GM12878 (cell line): ENCODE results near the gene INTS6. TPM values are rescaled to one million over a fixed set of nuclear protein-coding genes. Genes with fewer than 3 reads are reported as not detected.

Experiments
- ATF2 ChIP-seq: IDR thresholded peaks from 2 replicates; pipeline ENCODE4 v1.6.1; 2012; ENCODE audit warnings: low read length, inconsistent platforms
- CBX3 ChIP-seq: fragments of 200-600 bp; sonication (generic); IDR thresholded peaks from 2 replicates; pipeline ENCODE4 v1.6.1; 2016; ENCODE audit warnings: low read depth, borderline replicate concordance
- E4F1 ChIP-seq: fragments of 450-650 bp; IDR thresholded peaks from 2 replicates; pipeline ENCODE4 v1.6.1; 2018; ENCODE audit warnings: borderline replicate concordance, mild to moderate bottlenecking; ENCODE audit not compliant: partially characterized antibody
- FOXM1 ChIP-seq: IDR thresholded peaks from 2 replicates; pipeline ENCODE4 v1.6.1; 2012; ENCODE audit warnings: low read depth, mild to moderate bottlenecking, inconsistent platforms, low read length, moderate library complexity
- IRF3 ChIP-seq: fragments of 450-650 bp; IDR thresholded peaks from 2 replicates; pipeline ENCODE4 v1.6.1; 2014; ENCODE audit warnings: mild to moderate bottlenecking
- NFXL1 ChIP-seq: fragments of 450-650 bp; IDR thresholded peaks from 2 replicates; pipeline ENCODE4 v1.6.1; 2017; ENCODE audit warnings: antibody characterized with exemption, mild to moderate bottlenecking, borderline replicate concordance
- NKRF ChIP-seq: fragments of 450-650 bp; conservative IDR thresholded peaks from 2 replicates; pipeline ENCODE4 v1.6.1; 2017; ENCODE audit warnings: mild to moderate bottlenecking, moderate library complexity
- NR2C1 ChIP-seq: fragments of 450-650 bp; IDR thresholded peaks from 2 replicates; pipeline ENCODE4 v1.6.1; 2017; ENCODE audit warnings: antibody characterized with exemption, mild to moderate bottlenecking, moderate library complexity
- PAX8 ChIP-seq: fragments of 450-650 bp; IDR thresholded peaks from 2 replicates; pipeline ENCODE4 v1.6.1; 2017; ENCODE audit warnings: mild to moderate bottlenecking, moderate library complexity
- PBX3 ChIP-seq: IDR thresholded peaks from 2 replicates; pipeline ENCODE4 v1.6.1; 2011; ENCODE audit warnings: mild to moderate bottlenecking, low read depth, low read length, moderate library complexity; ENCODE audit not compliant: insufficient replicate concordance
- POLR2AphosphoS2 ChIP-seq: IDR thresholded peaks from 2 replicates; pipeline ENCODE4 v1.6.1; 2011; ENCODE audit warnings: low read depth, mild to moderate bottlenecking, low read length, improper control_type of control experiment, moderate library complexity
- RAD21 ChIP-seq: IDR thresholded peaks from 2 replicates; pipeline ENCODE4 v1.6.1; 2011; ENCODE audit warnings: mild to moderate bottlenecking, low read depth, low read length, moderate library complexity; ENCODE audit not compliant: insufficient read depth
- RELB ChIP-seq: fragments of 450-650 bp; IDR thresholded peaks from 2 replicates; pipeline ENCODE4 v1.6.1; 2017; ENCODE audit warnings: low read depth, mild to moderate bottlenecking, moderate library complexity
- STAT3 ChIP-seq: IDR thresholded peaks from 2 replicates; pipeline ENCODE4 v1.6.1; 2011; ENCODE audit warnings: low read depth, low read length, improper control_type of control experiment
- TAF1 ChIP-seq: IDR thresholded peaks from 2 replicates; pipeline ENCODE4 v1.6.1; 2011; ENCODE audit warnings: mild to moderate bottlenecking, low read depth, low read length, borderline replicate concordance
- ZNF274 ChIP-seq: IDR thresholded peaks from one replicate; pipeline ENCODE4 v1.8.0; 2011; ENCODE audit not compliant: insufficient read length, insufficient read depth
- ZNF622 ChIP-seq: fragments of 450-650 bp; IDR thresholded peaks from 2 replicates; pipeline ENCODE4 v1.6.1; 2017; ENCODE audit warnings: mild to moderate bottlenecking, inconsistent platforms
- polyA plus RNA-seq, 11 experiments: library from polyadenylated mRNA; depleted of rRNA in 4 of 11; unstranded in 6 of 11; stranded (reverse) in 5 of 11; fragments of >200 nt; fragmentation: Nextera tagmentation in 4 of 11; fragmentation: Illumina TruSeq in 1 of 11; extraction: Ambion mirVana in 4 of 11; extraction: Trizol in 1 of 11; gene quantifications; 1 replicate in 1 of 11; 2 replicates in 10 of 11; pipeline versions ENCODE4 v1.2.1 to v1.2.3, GENCODE V29; 2011 to 2016; ENCODE audit warnings: inconsistent platforms in 2 of 11, missing spikeins in 2 of 11, low read depth in 1 of 11
- total RNA-seq, 4 experiments: library from RNA; depleted of rRNA in 3 of 4; stranded (reverse); fragments of >200 nt in 3 of 4; fragmentation: Illumina TruSeq in 1 of 4; extraction: Trizol in 1 of 4; gene quantifications; 2 replicates each; pipeline versions ENCODE4 v1.2.1 to v1.2.3, GENCODE V29; 2013 to 2021

Gene INTS6
- total and polyA plus RNA-seq, 10 of the 15 experiments (the other 5 are each of a cell fraction or from before 2014, with no cell fraction given): 7.2 to 57.7 (median 30.9) TPM

GRCh38 chr13:51453207-51453958, 547 bp upstream of the INTS6 start (continued):
- TF ChIP-seq PBX3 (no peak), CBX3 (no peak), POLR2AphosphoS2 (no peak), NR2C1 (peak; percentile 62), ZNF274 (no peak), TAF1 (peak; percentile 30; the same call in 1 of the 2 replicates), NFXL1 (no peak), PAX8 (no peak), FOXM1 (0 out of 2 replicates have a peak, but pooled peaks have one; percentile 5), E4F1 (no peak), ATF2 (no peak), ZNF622 (no peak; the same call in 1 of the 2 replicates), RAD21 (0 out of 2 replicates have a peak, but pooled peaks have one; percentile 6), IRF3 (no peak), RELB (no peak), STAT3 (no peak), NKRF (no peak; the same call in none of the 2 replicates)
